Astrocyte of the spinal cord (primary cell): ENCODE results near the gene CLP1.
A peak's percentile ranks its signal among the peaks of the same experiment; 100 is the strongest.

ENCODE experiments used
- DNase-seq: peaks from one replicate; pipeline ENCODE4 v3.0.0; 2011; ENCODE audit warnings: low read depth, low spot score
- H3K4me3 ChIP-seq: 2 replicates; pipeline ENCODE4 v1.5.1; 2011; ENCODE audit warnings: low read depth, mild to moderate bottlenecking, low read length, moderate library complexity
- in situ Hi-C: cut with HindIII; loops from 2 replicates; pipeline ENCODE4 v1.10.0; 2017; ENCODE audit warnings: low sequenced_read_pairs
- TF ChIP-seq, protein P1 (sequence below): IDR thresholded peaks from 2 replicates; pipeline ENCODE4 v1.5.1; 2012; ENCODE audit warnings: low read depth, mild to moderate bottlenecking, low read length, inconsistent platforms

Gene CLP1

DNA sequence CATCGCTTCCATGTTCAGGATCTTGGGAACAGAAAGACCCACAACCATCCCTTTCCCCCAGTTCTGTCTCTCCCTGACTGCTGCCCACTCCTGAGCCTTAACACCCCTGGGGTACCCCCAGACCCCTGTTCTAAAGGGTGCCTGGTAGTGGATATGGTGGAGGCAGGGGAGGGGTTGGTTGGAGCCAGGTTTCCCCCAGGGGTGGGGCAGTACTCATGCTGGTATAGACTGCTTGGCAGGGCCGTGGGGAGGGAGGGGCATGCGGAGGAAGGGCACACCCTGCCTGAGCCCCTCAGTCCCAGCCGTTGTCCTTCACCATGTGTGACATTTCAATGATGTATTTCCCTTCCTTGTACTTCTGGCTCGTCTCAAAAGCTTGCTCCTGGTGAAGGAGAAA is 11.9 kb upstream of the CLP1 start:
- TF ChIP-seq, protein P1, sequence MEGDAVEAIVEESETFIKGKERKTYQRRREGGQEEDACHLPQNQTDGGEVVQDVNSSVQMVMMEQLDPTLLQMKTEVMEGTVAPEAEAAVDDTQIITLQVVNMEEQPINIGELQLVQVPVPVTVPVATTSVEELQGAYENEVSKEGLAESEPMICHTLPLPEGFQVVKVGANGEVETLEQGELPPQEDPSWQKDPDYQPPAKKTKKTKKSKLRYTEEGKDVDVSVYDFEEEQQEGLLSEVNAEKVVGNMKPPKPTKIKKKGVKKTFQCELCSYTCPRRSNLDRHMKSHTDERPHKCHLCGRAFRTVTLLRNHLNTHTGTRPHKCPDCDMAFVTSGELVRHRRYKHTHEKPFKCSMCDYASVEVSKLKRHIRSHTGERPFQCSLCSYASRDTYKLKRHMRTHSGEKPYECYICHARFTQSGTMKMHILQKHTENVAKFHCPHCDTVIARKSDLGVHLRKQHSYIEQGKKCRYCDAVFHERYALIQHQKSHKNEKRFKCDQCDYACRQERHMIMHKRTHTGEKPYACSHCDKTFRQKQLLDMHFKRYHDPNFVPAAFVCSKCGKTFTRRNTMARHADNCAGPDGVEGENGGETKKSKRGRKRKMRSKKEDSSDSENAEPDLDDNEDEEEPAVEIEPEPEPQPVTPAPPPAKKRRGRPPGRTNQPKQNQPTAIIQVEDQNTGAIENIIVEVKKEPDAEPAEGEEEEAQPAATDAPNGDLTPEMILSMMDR, result no peak

DNA sequence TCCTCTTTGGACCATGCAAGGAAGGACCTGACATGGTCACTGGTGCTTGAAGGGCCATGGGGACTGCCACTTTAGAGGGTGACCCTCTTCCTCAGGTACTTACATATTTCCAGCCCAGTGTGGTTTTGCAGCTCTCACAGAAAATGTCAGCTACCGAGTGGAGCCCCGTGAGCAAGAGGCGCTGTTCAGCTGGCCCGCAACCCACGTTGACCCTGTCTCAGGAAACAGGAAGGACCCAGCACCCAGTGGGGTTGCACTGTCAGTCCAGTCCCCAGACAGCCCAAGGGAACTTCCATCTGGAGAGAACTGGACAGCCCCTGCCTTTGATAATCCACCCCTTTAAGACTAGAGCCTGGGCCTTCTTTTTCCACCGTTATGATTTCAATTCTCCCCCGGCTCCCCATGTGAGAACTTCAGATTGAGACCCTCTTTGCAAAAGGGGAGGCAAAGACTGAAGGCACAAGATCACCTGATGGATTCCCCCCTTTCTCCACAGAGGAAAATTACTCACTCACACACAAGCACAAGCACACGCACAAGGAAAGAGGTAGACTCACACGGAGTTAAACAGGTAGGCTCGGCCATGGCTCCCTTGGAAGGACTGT is 11.3 kb upstream of the CLP1 start:
- TF ChIP-seq, protein P1, result no peak
- DNase-seq, result no peak
- in situ Hi-C loops, result no loop called here
- H3K4me3 ChIP-seq, result no peak overlapping the region

More for the DNA sequence above, 11.9 kb upstream of the CLP1 start:
- in situ Hi-C loops, result no loop called here
- H3K4me3 ChIP-seq, result no peak overlapping the region
- no peak for DNase-seq

DNA sequence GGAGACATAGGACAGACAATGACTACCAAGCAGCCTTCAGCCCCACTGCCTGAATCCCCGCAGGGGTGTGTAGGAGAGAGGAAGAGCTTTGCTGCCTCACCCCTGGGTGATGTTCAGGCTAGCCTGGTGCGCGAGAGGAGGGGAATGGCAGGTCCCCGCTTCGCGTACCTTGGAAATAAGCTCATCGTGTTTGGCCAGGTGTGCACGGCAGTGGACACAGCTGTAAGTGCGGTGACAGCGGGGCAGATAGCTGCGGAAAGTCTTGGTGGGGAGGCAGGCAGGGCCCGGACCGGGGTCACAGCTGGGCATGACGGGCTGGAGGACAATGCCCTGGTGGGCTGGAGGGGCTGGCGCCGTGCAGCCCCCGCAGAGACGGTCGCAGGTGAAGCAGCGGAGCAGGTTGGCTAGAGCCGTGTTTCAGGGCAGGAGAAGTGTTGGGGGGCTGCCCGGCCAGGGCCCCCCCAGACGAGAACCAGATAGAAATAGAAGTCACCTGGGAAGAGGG is 10.7 kb upstream of the CLP1 start:
- no peak for DNase-seq
- TF ChIP-seq, protein P1, result no peak
- in situ Hi-C loops, result no loop called here
- H3K4me3 ChIP-seq, result no peak overlapping the region

DNA sequence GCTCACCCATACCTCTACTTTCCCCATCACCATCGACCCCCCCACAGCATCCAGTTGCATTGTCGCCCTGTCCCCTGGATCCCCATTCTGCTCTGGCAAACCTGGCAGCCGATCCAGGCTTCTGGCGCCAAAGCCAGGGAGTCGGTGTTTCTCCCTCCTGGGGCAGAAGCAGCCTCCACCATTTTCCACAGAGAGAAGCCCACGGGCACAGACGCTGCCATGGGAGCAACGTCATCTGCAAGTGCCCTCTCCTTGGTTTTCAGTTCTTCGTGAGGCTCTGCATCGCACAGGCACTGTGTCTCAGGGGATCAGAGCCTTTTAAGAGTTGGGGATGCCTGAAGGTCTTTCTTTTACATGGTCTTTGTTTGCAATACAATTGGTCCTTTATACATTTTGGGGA is 10.2 kb upstream of the CLP1 start:
- in situ Hi-C loops, result no loop called here
- TF ChIP-seq, protein P1, result no peak
- no peak for DNase-seq
- H3K4me3 ChIP-seq, result no peak overlapping the region

DNA sequence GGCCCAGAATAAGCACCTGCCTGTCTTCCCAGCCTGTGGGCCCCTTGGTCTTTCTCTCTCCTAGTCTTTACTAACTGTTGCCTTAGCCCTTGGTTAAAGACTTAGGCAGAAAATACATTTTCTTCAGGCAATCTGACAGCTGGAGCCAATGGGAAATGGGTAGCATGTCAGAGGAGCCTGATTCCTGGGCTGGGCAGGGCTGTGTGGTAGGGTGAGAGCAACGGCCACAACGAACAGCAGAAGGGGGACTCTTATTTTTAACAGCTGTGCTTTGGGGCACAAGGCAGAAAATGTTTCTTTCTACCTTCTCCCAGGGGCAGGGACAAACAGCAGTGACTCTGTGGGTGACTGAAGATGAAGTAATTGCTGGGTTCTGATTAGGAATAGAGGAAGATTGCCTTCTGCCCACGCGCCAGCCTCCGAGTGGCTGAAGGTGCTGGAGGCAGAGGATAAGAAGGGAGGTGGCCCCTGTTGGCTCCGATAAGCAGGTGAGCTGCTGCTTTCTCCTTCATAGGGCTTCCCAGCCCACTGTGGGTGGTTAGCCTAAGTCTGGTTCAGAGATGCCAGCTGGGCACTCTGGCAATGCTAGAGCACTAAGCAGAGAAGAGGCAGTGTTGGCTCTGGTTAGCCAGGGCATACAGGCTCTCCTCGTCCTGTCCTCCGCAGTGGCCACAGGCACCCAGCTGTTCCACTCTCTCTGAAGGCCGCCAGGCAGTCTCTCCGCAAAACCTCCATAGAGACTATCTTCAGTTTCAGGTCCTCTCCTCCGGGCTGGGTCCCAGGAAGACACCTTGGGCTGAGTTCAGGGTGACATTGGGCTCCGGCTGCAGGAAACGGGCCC is 9.4 kb upstream of the CLP1 start:
- in situ Hi-C loops, result no loop called here
- DNase-seq, result no peak
- H3K4me3 ChIP-seq, result no peak overlapping the region
- TF ChIP-seq, protein P1, result no peak

DNA sequence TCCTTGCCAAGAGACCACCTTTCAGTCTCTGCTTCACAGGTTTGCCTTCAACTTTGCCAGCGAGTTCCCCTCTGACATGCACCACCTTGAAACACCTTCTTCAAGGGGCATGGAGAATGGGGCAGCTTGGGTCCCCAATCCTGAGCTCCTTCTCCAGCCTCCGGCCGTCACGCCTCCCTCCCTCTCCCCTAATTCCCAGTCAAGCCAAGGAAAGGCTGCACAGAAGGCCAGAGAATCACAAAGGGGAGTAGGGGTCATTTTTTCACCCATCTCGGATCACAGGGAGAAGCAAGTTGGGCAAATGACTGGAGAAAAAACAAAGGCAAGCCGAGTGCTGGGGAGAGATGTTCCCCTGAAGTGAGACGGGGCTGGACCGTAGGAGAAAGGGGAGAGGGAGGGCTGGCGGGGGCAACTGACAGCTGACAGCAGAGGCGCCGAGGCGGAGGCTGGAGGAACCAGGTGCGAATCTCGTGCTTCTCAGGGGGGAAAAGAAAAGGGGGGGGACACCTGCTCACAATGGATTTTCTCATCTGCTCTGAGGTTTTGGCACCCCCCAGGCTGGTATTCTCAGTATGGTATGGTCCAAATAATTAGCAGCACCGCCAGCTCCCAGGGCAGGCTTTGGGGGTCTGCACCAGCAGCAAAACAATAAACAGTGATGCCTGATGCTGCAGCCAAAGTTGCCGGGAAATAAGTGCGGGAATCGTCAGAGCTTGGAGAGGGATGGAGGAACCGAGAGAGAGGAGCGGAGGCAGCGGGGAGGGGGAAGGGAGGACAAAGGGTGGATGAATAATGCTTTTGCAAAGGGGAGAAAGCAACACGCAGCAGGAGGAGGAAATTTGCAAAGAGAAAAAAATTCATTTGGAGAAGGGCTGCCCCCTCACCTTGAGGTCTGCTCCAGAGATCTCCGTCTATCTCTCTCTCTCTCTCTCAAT is 8.5 kb upstream of the CLP1 start:
- DNase-seq, result no peak
- in situ Hi-C loops, result no loop called here
- H3K4me3 ChIP-seq, result peak overlapping the region; percentile 45
- TF ChIP-seq, protein P1, result no peak
